ENCODE measurements around the gene CNST.
A peak's percentile ranks its signal among the peaks of the same experiment; 100 is the strongest.
"Not testable (repeated sequence)": the region's sequence is repeated elsewhere in the genome, so short reads cannot be mapped to it uniquely, and the experiment has no call there.

The CNST gene

DNA sequence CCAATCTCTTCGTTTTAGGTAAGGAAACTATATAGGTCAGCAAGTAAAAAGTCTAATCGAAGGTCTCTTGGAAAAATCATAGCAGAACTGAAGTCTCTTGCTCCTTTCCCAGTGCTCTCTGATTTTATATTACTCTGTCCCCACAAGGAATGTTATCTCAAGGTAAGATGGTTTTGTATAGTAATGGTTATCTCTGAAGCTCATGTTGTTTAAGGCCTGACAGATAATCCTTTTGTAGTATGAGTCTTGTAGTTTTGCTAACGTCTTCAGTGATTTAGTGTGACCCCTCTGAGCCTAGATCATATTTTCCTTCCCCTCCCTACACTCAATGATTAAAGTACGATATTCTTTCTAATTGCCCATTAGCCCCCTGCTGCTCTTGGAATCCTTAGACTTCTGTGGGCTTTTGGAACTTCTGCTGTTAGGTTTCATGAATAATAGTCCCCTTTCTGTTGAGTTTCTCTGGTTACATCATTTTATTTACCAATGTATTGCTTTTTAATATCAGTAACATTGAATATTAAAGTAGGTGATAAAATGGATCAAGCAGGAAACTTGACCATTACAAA is 52.1 kb downstream of the CNST start:
- DNase-seq (ENCODE audit: low spot score) = no peak

DNA sequence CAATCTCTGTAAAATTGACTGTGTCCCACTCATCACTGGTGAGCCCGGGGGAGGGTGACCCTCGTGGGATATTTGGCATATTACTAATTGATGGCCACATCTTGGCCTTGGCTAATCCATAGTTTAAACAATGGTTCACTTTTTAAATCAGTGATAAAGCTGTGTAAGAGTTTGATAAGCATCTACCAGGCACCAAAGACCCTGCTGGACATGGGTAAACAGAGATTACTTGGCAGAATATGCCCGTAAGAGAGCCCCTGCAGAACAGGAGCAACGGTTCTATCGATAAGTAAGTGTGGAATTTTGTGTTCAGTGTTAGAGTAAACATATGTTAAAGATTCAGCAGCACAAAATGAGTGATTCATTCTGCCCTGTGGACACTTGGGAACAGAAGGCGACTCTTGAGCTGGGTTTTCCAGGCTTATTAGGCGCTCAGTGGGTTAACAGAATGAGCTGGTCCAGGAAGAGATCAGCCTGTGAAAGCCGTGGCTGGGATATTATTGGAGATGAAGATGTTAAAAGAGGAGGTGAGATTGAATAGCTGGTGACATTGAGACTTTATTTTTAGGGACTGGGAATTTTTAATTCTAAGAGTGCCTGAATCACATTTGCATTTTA is 55.9 kb downstream of the CNST start:
- DNase-seq (ENCODE audit: low spot score) = no peak

DNA sequence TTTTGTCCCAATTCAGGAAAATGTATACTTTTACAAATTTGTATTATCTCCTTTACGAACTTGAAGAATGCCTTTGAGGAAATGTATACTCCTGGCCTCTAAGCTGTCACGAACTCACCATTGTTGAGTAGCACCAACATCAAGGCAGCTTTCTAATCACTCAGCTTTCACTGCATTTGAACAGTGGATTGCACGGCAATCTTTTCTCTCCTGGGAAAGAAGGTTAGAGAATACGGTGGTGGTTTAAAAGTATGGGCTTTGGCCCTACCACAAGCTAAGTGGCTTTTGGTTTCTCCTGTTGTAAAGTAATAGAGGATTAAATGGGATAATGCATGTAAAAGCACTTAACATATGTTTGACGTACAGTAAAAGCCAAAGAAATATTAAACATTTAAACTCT is 57.8 kb downstream of the CNST start:
- no peak for DNase-seq (ENCODE audit: low spot score)

DNA sequence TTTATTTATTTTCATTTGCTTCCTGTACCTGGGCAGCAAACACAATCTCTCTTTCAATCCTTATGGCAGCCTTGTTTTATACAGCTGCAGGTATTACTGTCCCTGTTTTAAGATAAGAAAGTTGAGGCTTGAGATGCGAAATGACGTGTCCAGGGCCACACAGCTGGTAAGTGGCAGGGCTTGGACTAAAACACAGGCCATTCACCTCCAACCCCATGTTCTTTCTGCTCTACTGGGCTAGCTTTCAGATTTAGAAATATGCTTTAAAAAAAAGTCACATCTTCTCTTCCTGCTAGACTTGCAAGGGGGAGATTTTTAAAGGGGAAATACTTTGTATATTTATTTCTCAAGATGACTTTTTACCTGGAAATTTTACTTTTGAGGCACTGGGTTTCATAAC is 62.8 kb downstream of the CNST start:
- no peak for DNase-seq (ENCODE audit: low spot score)

DNA sequence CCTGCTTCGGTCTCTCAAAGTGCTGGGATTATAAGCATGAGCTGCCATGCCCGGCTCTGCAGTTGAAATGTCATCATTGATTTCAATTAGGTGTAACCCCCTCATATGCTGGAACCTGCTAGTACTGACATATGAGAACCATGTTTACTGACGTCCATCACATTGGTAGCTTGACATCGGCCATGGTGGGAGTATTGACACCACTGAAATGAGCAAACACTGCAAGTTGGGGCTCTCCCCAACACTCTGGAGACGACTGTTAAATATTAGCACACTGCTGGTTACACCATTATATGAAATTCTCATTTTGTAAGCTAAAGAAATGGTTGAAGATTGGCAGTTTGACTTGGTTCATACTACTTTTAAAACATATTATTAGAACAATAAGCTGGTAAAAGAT is 63.7 kb downstream of the CNST start:
- no peak for DNase-seq (ENCODE audit: low spot score)

DNA sequence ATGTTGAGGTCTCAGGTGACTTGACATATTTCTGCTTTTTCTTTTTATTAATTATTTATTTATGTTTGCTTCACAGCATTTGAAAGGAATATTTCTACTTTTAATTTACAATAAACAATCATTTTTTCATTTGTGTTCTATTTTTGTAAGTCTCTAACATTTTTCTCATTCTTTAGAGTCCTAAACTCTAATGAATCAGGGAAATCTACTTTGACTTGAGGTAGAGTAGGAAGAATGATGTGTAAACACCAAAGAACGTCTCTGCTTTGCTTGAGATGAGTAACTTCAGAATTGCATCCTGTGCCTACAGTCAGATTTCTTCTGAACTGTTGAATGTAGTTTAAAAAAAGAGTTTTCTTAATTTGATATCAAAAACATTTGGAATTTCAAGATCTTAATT is 65.2 kb downstream of the CNST start:
- DNase-seq (ENCODE audit: low spot score) = no peak

DNA sequence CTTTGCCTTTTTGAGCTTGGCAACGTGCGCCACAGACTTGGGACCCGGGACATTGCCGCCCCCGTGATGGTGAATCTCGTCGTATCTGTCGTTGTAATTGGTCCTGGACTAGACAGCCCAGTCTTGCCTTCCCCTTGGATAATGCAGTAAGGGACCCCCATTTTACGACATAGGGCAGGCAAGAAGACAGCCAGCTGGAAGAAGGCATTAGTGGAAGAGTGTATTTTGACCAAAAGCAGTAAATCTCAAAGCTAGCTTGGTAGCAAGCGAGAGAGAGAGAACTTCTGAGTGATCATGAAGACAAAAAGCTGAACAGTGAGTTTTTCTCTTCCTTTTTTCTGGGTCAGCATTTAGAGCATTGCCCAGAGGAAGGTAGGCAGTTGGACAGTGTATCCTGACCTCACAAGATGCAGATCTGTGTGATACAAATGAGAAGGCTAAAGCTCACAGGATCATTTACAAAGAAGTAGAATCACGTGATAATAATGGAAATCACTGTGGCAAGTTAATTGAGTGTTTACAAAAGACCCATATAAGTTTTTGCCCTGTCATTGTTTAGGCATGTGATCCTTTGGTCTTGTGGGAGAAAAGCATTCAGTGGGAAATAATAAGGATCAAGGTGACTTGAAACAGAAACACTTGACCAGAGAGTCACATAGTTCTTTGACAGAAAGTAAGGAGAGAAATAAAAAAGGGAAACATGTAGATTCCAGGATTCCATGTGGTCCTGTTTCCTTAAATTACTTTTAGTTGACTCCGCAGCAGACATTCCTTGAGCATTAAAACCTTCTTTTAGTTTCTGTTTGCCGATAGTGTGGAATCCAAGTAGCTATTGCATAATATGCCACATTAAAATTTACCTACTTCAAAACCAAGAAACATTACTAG is 66.3 kb downstream of the CNST start:
- peak; percentile 15 for DNase-seq (ENCODE audit: low spot score)

DNA sequence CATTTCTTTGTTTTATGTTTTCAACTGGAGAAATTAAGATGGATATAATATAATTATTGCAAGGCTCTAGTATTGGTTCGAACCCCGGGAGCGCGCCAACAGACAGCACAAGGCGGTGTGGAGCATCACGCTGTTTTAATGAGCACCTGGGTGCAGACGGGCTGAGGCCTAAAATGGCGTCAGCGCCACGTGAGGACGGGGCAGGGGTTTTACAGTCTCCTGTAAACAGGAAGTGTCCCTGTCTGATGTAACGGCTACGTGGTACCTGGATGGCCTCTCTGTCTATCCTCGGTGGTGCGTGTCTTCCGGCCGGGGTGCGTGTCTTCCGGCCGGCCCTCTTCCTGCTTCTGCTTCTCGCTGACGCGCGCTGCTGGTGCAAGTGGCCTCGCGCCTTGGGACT is 68.4 kb downstream of the CNST start:
- DNase-seq (ENCODE audit: low spot score) = not testable (repeated sequence)

DNA sequence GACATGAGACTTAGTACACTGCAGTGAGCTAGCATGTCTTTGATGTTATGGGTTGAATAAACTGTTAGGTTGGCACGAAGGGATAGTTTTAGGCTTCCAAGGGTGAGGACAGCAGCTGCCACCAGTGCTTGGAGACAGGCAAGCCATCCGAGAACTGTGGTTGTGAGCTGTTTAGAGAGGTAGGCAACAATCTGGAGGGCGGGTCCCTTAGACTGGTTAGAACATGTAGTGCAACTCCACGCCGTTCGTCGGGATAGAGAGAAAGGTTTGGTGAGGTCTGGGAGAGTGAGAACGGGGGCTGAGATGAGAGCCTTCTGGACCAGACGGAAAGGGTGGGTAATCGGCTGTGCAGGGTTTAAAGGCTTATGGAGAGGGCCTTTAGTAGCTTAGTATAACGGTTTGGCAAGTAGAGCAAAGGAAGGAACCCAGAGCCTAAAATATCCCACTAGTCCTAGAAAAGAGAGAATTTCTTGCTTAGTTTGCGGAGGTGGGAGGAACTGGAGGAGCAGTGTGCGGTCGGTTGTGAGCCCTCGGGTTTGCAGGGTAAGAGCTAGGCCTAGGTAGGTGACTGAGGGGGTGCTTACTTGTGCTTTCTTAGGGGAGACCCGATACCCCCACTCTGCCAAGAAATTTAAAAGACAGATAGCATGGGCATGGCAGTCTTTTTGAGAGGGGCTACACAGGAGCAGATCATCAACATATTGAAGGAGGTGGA is 72.8 kb downstream of the CNST start:
- DNase-seq (ENCODE audit: low spot score) = no peak

DNA sequence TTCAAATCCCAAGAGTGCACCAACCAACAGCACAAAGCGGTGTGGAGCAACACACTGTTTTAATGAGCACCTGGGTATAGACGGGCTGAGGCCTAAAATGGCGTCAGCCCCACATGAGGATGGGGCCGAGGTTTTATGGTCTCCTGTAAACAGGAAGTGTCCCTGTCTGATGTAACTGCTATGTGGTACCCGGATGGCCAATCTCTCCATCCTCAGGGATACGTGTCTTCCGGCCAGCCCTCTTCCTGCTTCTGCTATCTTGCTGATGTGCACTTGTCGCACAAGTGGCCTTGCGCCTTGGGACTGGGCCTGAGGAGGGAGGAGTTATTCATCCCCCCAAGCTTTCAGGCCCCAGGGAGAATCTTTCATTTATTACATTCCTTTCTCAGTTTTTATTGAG is 73.5 kb downstream of the CNST start:
- no peak for DNase-seq (ENCODE audit: low spot score)

DNA sequence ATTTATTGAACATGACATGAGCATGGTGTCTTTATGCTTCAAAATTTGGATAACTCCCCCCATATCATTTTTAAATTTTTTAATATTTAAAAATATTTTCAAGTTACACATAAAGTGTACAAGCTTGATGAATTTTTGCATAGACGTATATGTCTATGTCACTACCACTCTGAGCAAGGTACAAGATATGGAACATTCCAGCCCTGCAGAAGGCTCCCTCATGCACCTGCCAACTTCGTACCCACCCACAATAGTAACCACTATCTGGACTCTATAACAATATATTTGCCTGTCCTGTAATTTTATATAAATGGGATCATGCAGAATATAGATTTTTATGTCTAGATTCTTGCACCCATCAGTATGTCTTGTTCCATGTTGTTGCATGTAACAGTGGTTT is 74.5 kb downstream of the CNST start:
- DNase-seq (ENCODE audit: low spot score) = no peak

DNA sequence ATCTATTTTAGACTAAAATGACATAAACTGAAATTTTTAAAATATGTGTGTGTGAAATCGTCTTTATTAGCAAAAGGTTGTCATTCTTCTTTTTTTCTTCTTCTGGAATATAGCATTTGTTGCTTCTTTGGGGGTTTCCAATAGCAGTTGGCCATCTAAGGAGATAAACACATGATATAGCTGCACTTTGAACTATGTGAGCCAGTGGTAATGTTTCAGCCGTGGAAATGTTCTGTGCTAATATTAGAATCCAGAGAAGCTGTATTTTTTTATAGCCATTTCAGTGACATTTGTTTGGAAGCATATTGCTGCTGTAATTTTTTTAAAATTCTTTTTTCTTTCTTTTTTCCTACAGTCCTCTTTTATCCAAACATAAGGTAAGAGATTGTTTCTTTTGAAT is 75.1 kb downstream of the CNST start:
- no peak for DNase-seq (ENCODE audit: low spot score)

DNA sequence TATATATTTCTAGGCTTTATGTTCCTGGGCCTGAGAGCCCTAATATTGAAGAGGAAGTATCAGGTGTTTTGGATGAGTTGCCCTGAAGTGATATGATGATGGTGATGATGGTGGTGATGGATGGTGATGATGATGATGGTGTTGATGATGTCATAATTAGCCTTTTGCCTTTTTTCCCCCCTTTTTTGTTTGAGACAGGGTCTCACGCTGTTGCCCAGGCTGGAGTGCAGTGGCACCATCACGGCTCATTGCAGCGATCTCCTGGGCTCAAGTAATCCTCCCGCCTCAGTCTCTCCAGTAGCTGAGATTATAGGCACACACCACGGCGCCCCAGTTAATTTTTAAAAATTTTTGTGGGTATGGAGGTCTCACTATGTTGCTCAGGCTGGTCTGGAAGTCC is 76.5 kb downstream of the CNST start:
- DNase-seq (ENCODE audit: low spot score) = no peak

DNA sequence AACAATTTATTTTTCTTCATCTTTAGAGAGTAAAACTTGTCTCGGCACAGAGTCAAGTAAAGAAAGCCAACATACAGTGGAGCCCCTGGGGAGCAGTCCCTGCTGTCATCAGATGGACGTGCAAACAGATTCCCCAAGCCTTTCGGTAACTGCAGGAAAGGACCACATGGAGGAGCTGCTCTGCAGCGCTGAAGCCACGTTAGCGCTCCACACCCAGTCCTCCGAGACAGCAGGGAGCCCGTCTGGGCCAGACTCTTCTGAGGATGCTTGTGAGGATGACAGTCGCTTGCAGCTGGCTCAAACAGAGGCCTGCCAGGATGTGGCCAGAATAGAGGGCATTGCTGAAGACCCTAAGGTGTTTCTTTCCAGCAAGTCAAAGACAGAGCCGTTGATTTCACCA is 80.9 kb downstream of the CNST start:
- DNase-seq (ENCODE audit: low spot score) = peak; percentile 79

DNA sequence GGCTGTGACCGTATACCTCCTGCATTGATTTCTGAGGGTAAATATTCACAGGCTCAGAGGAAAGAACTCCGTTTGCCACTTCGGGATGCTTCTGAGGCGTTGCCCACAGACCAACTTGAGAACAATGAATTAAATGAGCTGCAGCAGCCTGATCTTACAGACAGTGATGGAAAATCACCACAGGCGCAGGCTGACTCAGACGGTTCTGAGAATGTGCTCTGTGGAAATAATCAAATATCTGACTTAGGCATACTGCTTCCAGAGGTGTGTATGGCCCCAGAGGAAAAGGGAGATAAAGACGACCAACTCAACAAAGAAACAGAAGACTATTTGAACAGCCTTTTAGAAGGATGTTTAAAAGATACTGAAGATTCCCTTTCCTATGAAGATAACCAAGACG is 81.3 kb downstream of the CNST start:
- DNase-seq (ENCODE audit: low spot score) = no peak

DNA sequence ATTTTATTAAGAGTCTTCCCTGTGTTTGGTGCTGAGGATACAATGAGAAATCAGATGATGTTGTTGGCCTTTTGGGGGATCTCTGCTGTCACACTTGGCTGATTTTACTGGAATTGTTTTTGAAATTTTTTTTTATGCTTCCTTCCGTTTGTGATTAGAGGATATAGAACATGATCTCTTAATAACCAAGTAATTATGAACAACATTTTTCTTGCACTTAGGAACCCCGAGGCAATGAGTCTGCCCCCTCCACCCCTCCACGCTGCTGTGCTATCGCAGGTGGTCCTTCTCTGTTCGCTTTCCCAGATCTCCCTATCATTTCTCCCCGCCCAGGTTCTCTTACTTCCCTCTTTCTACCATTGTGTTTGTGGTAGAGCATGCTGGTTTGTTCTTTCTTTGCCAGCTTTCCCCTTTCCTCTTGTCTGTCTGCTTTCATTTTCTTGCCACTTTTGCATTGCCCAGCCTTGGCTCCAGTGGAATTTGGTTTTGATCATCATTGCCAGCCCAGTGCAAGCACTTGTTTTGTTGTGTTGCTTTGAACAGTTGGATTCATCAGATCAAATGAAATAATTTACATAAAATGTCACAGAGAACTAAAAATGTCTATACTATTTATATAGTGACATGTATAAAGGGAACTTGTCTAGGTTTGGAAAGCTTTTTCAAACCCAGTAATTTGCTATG is 84.9 kb downstream of the CNST start:
- no peak for DNase-seq (ENCODE audit: low spot score)

DNA sequence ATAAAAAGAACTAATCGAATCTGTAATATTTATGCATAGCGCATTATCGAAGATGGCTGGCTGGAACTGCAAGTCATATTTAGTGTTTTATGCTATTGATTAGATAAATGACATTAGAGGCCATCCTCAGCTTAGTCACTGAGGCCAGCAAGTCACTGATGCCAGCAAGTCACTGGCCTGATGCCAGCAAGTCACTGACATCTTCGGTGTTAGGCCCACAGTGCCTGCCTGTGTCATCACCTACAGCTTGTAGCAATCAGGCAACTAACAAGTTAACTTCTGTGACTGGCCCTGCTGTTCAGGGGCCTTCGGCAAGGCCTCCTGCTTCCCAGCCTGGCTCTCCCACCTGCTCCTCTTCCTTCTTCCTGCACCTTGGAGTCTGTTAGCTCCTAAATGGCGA is 92.3 kb downstream of the CNST start:
- DNase-seq (ENCODE audit: low spot score) = no peak

DNA sequence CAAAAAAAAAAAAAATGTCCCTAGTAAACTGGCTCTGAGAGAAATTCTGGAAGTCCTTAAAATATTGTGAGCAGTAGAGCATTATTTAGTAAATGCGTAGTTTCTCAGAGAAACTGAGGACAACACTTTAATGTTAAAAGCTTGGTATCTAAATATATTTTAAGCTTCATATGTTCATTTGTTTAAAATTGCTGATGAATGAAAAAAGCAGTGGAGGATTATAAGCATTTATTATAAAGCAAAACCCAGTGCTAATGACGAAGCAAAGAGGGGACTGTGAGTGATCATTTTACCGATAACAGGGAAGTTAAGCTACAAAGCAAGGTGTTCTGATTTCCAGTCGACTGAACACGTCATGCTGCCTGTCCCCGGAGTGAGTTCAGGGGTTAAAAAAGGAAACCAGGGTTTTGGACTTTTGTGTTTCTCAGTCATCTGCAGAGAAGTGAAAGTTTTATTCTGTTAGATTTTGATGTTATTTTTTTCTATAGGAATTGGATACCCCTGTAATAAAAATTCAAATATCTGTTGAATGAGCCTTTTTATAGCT is 93.4 kb downstream of the CNST start:
- DNase-seq (ENCODE audit: low spot score) = no peak

DNA sequence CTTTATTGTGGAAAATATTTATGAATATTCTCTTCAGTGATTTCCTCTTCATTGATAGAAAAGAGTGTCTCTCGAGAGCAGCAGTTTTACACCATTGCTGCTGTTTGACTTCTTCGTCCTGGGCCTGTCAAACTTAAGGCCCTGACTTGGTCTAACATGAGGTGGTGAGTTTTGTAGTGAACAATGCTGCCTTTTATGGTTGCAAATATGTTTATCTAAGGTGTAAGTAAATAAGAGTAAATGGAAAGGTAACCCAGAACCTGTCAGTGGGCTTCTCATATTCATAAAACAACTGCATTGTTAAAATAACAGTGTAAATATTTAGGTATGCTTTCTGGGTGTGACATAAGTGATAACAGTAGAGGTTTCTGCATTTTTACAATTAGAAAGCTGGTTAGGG is 95.2 kb downstream of the CNST start:
- DNase-seq (ENCODE audit: low spot score) = no peak

DNA sequence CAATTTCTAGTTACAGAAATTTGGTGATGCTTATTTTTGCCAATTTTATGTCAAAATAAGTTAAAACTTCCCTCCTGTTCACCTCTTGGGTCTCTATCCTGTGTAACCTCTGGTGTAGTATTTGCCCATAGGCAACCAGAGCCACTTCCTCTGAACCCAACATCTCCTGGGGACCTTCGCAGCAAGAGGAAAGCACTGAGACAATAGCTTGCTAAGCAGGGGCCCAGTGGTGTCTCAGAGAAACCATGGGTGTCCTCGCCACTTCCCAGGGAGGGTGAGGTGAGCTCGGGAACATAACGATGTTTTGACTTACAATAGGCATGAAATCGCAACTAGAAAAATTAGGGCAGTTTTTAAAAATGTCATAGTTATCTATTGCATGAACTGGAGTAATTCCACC is 101.5 kb downstream of the CNST start:
- DNase-seq (ENCODE audit: low spot score) = no peak

DNA sequence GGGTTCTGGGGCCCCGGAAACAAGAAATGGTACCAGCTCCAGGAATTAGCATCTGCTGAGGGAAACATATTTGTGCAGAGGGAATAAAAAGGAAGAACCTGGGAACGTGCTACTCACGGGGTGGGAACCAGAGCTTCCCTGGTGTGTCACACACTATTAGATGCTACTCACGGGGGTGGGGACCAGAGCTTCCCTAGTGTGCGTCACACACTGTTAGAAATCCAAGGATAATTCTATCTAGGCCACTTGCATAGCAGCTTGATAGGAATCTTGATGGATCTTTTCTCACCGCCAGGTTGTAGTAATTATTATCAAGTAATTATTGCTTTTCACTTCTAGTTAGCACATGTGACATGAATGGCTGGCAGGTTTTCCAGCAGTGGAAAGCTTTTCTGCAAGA is 103.4 kb downstream of the CNST start:
- no peak for DNase-seq (ENCODE audit: low spot score)

DNA sequence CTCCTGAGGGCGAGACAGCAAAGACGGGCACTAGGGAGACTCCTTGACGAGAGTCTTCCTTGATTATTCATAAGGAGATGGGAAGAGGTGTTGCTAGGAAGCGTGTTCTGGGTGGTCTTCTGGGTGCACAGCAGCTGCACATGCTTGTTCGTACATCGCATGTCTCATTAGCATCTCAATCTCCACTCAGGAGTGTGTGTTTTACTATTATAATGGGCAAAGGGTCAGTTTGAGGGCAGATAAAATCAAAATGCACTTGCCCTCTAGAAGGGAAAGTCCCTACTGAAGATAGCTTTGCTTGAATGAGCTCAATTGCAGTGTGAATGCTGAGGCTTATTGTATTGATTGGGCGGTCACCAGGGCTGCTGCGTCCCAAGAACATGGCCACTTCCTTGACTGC is 107.8 kb downstream of the CNST start:
- no peak for DNase-seq (ENCODE audit: low spot score)
